HG03045 (cell line): ENCODE data around the gene EPB41L2.
"Not testable (repeated sequence)": the region's sequence is repeated elsewhere in the genome, so short reads cannot be mapped to it uniquely, and the experiment has no call there.

Source experiments
- ATAC-seq: cut with Tn5 transposase; IDR thresholded peaks from one replicate; pipeline ENCODE4 v1.9.1; 2021; ENCODE audit warnings: mild to moderate bottlenecking, moderate library complexity; ENCODE audit not compliant: unreplicated experiment

The EPB41L2 gene

DNA sequence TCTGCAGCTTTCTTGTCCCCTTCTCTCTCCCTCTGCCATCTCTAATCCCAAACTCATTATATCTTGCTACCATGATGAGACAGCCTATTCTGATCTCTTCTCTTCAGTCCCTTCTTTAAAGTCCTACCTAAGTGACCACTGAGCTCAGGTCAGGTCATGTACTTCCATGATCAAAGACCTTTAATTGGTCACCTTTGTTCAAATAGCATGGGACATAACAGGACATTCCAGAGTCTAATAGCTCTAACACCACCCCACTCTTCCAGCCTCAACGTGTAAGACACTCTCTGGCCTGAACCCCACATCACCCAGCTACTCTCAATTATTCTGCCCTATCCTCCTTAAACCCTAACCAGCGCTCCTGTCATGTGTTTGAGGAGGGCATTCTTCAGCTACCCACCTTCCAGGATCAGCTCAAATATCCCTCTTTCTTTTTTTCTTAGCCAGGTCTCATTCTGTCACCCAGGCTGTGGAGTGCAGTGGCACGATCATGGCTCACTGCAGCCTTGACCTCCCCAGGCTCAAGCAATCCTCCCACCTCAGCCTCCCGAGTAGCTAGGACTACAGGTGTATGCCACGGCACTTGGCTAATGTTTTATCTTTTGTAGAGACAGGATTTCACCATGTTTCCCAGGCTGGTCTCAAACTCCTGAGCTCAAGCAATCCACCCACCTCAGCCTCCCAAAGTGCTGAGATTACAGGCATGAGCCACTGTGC, 237.9 kb downstream of the EPB41L2 start:
- no peak for ATAC-seq

DNA sequence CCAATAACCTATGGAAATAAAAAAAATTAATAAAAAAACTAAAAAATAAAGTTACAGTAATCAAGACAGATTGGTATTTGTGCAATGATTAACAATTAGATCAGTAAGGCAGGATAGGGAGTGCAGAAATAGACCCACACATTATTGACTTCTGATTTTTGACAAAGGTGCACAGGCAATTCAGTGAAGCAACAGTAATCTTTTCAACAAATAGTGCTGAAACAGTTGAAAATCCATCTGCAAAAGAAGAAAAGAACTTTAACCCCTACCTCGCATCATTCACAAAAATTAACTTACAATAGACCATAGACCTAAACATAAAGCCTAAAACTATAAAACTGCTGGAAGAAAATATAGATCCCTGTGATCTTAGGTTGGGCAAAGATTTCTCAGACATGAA, 240.3 kb downstream of the EPB41L2 start:
- no peak for ATAC-seq

- ATAC-seq, result no peak
These were observed 247.6 kb downstream of the EPB41L2 start for GRCh38 chr6:130815200-130816071.

GRCh38 chr6:130814506-130814905, 248.5 kb downstream of the EPB41L2 start:
- ATAC-seq, result no peak

GRCh38 chr6:130811932-130812331, 251.1 kb downstream of the EPB41L2 start:
- no peak for ATAC-seq

- ATAC-seq, result no peak
These were observed 252.6 kb downstream of the EPB41L2 start for GRCh38 chr6:130810307-130811030.

DNA sequence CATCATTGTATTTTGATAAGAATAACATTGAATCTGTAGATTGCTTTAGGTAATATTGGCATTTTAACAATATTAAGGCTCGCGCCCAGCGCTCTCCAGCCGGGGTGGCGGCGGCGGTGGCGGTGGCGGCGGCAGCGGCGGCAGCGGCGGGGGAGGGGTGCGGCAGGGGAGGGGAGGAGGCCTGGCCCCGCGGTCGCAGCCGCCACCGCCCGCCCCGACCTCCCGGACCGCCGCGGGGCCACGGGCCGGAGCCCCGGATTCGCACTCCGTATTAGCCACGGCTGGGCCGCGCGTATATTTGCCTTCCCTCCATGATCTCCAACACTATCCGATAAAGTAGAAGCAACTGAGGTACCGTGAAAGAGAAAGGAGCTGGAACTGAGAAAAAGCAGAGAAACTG, 261.7 kb downstream of the EPB41L2 start:
- ATAC-seq, result not testable (repeated sequence)

DNA sequence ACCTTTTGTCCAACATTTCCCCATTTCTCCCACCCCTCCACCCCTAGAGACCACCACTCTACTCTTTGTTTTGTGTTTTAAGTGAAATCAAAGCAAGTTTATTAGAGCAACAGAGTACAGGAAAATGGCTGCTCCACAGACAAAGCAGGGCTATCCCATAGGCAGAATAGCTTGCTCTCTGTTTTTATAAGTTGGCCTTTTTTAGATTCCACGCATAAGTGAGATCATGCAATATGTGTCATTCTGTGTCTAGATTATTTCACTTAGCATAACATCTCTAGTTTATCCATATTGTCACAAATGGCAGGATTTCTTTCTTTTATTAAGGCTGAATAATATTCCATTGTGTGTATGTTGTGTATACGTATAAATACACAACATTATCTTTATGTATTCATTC, 266.0 kb downstream of the EPB41L2 start:
- ATAC-seq, result no peak

DNA sequence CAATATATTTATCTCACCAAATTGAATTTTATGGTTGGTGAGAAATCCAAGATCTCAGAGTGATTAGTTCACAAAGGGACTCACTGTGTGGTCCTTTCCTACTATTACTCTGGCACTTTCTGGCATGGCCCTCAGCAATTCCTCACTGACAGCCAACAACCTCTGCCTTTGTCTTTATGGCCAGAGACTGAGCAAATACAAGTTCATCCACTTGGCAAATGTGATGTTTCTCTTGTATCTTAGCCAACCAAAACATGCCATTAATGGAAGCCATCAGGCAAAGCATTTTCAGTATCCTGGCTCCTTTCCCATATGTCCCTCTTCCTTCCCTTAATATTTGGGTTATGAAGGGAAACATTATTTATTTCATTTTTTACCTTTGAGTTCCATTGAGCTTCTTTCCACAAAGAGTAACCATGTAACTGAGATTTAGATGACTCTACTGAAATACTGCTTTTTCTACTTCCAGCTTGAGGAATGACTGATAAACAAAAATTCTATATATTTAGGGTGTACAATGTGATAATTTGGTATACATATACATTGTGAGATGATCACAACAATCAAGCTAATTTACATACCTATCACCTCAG, 266.6 kb downstream of the EPB41L2 start:
- no peak for ATAC-seq

DNA sequence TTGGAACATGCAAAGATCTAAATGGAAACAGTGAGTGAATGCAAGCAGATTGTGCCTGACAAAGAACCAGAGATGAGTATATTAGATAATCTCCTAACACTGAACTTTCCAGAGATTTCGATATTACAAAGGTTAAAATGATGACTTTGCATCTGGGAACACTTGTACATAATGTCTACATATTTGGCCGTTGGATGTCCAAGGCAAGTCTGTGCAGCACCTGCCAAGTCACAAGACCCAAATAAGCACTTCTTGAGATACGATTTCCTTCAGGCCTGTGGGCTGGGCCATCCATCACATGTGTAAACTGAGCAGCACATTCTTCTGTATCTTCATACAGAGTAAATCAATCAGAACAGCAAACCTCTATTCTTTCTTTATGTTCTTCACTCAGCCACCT, 268.3 kb downstream of the EPB41L2 start:
- no peak for ATAC-seq

DNA sequence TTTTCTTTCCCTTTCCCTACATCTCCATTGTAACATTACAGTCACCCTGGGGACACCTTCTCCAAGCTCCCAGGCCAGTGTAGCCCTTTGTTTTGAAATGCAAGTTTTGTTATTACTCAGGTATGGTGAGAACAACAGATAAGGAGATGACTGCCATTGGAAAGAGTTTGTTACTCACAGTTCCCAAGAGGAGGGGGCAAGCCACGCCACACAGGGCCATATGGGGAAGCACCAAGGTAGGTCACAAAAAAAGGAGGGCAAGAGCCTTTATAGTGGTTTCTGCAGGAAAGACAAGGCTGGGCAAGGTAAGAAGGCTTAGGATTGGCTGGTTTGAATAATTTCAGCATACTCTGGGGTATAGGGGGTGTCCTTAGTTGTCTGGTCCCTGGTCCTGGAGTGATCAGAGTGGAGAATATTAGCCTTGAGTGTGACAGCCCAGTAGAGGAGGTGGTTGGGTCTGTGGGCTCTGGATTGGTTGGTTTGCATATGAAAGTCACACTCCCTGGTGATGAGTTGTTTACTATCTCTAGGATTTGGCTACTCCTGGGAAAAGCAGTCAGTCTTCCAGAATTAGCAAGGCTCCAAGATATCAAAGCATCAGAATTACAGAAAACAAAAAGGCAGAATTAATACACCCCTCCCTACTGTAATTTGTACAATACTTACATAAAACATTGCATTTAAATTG, 268.9 kb downstream of the EPB41L2 start:
- ATAC-seq, result no peak
